ENCODE data around the gene FRG2.
"Not testable (repeated sequence)": the region's sequence is repeated elsewhere in the genome, so short reads cannot be mapped to it uniquely, and the experiment has no call there.

- not testable (repeated sequence) for TF ChIP-seq CTCF, POLR2A, POLR2AphosphoS5 (IDR thresholded peaks at IDR 0.05)
Observed at GRCh38 chr4:190040873-190041272, 13.8 kb upstream of the FRG2 start.

All from suprapubic skin (tissue), 4 donors.